RWPE2 (cell line): ENCODE measurements around the gene G2E3.
A peak's percentile ranks its signal among the peaks of the same experiment; 100 is the strongest.
"Not testable (repeated sequence)": the region's sequence is repeated elsewhere in the genome, so short reads cannot be mapped to it uniquely, and the experiment has no call there.

Experiments
- ATAC-seq: fragments of 200-7000 bp; cut with Tn5 transposase; 3 replicates; pipeline ENCODE4 v1.9.1; 2021; ENCODE audit warnings: low read depth
- DNase-seq: peaks from one replicate; pipeline ENCODE4 v3.0.0-alpha.2; 2020; ENCODE audit warnings: low spot score
- H3K27ac ChIP-seq: fragments of 450-650 bp; 2 replicates; pipeline ENCODE4 v1.5.1; 2017; ENCODE audit warnings: mild to moderate bottlenecking; ENCODE audit not compliant: poor library complexity, severe bottlenecking
- H3K27me3 ChIP-seq: fragments of 250-450 bp; sonication (Bioruptor Pico); 2 replicates; pipeline ENCODE4 v1.5.1; 2021; ENCODE audit warnings: mild to moderate bottlenecking, moderate library complexity; ENCODE audit not compliant: insufficient read depth, poor library complexity, severe bottlenecking
- H3K36me3 ChIP-seq: fragments of 250-450 bp; sonication (Bioruptor Pico); 2 replicates; pipeline ENCODE4 v1.5.1; 2020; ENCODE audit warnings: low read depth, mild to moderate bottlenecking, moderate library complexity
- H3K4me1 ChIP-seq: fragments of 250-450 bp; sonication (Bioruptor Pico); 2 replicates; pipeline ENCODE4 v1.5.1; 2021; ENCODE audit warnings: mild to moderate bottlenecking, moderate library complexity; ENCODE audit not compliant: insufficient read depth, poor library complexity, severe bottlenecking
- H3K4me3 ChIP-seq: fragments of 250-450 bp; sonication (Bioruptor Pico); 2 replicates; pipeline ENCODE4 v1.5.1; 2021; ENCODE audit warnings: mild to moderate bottlenecking, moderate library complexity; ENCODE audit not compliant: severe bottlenecking
- H3K9me3 ChIP-seq: fragments of 250-450 bp; sonication (Bioruptor Pico); 2 replicates; pipeline ENCODE4 v1.5.1; 2021; ENCODE audit warnings: mild to moderate bottlenecking, moderate library complexity; ENCODE audit not compliant: severe bottlenecking
- TF ChIP-seq, protein P1 (sequence below): fragments of 450-650 bp; IDR thresholded peaks from one replicate; pipeline ENCODE4 v1.5.1; 2017; ENCODE audit warnings: mild to moderate bottlenecking, moderate library complexity; ENCODE audit not compliant: poor library complexity, severe bottlenecking

Gene G2E3

DNA sequence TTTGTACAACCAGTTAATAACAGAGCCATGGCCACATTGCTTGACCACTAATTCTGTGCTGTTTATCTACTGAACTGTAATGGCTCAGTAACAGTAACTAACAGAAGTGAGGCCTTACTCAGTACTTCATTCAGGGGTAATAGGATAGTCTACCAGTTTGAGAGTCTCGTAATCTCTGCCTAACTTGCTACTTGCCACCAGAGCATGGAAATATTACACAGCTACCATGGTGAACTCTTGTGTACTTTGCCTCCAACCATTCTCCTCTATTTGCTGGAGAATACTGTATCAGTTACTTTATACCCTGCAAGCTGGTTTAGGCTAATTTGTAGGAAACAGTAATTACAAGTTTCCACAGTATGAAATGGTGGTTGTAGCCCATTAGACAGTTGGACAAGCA, 73.8 kb downstream of the G2E3 start:
- no peak for ATAC-seq
- H3K27ac ChIP-seq: no peak overlapping the region
- no peaks in the 10 kb centered on the region for H3K9me3 ChIP-seq
- no peak overlapping the region for H3K4me3 ChIP-seq
- H3K4me1 ChIP-seq: peaks cover 19% of the 10 kb centered on the region
- TF ChIP-seq, protein P1, sequence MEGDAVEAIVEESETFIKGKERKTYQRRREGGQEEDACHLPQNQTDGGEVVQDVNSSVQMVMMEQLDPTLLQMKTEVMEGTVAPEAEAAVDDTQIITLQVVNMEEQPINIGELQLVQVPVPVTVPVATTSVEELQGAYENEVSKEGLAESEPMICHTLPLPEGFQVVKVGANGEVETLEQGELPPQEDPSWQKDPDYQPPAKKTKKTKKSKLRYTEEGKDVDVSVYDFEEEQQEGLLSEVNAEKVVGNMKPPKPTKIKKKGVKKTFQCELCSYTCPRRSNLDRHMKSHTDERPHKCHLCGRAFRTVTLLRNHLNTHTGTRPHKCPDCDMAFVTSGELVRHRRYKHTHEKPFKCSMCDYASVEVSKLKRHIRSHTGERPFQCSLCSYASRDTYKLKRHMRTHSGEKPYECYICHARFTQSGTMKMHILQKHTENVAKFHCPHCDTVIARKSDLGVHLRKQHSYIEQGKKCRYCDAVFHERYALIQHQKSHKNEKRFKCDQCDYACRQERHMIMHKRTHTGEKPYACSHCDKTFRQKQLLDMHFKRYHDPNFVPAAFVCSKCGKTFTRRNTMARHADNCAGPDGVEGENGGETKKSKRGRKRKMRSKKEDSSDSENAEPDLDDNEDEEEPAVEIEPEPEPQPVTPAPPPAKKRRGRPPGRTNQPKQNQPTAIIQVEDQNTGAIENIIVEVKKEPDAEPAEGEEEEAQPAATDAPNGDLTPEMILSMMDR: no peak
- H3K27me3 ChIP-seq: no peaks in the 10 kb centered on the region
- H3K36me3 ChIP-seq: peaks cover 91% of the 10 kb centered on the region
- no peak for DNase-seq

DNA sequence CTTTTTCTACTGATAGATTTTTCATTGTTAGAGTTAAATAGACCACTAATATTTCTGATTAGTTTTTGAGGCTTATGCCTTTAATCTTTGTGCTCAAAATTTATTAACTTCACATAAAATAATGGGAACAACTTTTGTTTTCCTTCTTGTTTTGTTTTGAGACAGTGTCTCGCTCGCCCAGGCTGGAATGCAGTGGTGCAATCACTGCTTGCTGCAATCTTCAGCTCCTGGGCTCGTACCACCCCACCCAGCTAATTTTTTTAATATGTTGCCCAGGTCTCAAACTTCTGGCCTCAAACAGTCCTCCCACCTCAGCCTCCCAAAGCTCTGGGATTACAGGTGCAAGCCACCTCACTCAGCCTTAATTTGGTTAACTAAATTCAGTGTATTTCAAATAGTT, 80.0 kb downstream of the G2E3 start:
- ATAC-seq (0 out of 3 replicates have a peak, but pooled peaks have one; percentile 48), DNase-seq (no peak)
- H3K4me1 ChIP-seq: no peaks in the 10 kb centered on the region
- H3K36me3 ChIP-seq: peaks cover 98% of the 10 kb centered on the region
- no peaks in the 10 kb centered on the region for H3K27me3 ChIP-seq
- H3K9me3 ChIP-seq: peaks cover under 1% of the 10 kb centered on the region
- TF ChIP-seq, protein P1: no peak
- no peak overlapping the region for H3K4me3 ChIP-seq
- no peak overlapping the region for H3K27ac ChIP-seq

DNA sequence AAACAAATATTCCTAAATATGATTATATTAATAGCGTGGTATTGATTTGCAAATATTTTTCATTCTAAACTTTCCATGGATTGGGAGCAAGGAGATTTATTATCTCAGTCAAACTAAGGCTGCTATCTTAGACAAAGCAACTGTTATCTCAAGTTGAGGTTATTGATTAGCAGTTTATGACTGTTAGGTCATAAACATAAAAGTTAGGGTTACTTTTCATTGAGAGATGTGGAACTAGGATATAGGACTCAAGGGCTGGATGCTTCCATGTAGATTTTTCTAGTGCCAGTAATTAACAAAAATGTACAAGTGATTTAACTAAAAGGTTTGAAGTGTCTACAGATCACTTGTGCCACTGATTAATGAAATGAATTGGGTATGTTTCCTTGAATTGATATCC, 82.2 kb downstream of the G2E3 start:
- no peaks in the 10 kb centered on the region for H3K4me1 ChIP-seq
- ATAC-seq (no peak), DNase-seq (no peak)
- H3K36me3 ChIP-seq: peaks cover 99% of the 10 kb centered on the region
- peaks cover 5% of the 10 kb centered on the region for H3K9me3 ChIP-seq
- TF ChIP-seq, protein P1: no peak
- no peak overlapping the region for H3K4me3 ChIP-seq
- H3K27me3 ChIP-seq: no peaks in the 10 kb centered on the region
- no peak overlapping the region for H3K27ac ChIP-seq

DNA sequence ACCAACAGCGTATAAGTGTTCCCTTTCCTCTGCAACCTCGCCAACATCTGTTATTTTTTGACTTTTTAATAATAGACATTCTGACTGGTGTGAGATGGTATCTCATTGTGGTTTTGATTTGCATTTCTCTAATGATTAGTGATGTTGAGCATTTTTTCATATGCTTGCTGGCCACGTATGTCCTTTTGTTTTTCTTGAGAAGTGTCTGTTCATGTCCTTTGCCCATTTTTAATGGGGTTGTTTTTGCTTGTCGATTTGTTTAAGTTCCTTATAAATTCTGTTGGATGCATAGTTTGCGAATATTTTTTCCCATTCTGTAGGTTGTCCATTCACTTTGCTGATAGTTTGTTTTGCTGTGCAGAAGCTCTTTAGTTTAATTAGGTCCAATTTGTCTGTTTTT, 85.5 kb downstream of the G2E3 start:
- H3K27me3 ChIP-seq, H3K9me3 ChIP-seq, ATAC-seq, H3K27ac ChIP-seq, H3K4me1 ChIP-seq, DNase-seq, H3K4me3 ChIP-seq: not testable (repeated sequence)
- H3K36me3 ChIP-seq: peaks cover 81% of the 10 kb centered on the region

DNA sequence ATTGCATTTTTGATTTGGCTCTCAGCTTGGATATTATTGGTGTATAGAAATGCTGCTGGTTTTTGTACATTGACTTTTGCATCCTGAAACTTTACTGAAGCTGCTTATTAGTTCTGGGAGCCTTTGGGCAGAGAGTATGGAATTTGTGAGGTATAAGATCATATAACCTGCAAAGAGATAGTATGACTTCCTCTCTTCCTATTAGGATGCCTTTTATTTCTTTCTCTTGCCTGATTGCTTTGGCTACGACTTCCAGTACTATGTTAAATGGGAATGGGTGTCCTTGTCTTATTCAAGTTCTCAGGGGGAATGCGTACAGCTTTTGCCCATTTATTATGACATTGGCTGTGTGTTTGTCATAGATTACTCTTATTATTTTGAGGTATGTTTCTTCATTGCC, 86.6 kb downstream of the G2E3 start:
- H3K36me3 ChIP-seq: peaks cover 81% of the 10 kb centered on the region
- H3K4me3 ChIP-seq: no peak overlapping the region
- peaks cover 5% of the 10 kb centered on the region for H3K9me3 ChIP-seq
- no peaks in the 10 kb centered on the region for H3K27me3 ChIP-seq
- H3K27ac ChIP-seq: no peak overlapping the region
- no peaks in the 10 kb centered on the region for H3K4me1 ChIP-seq
- ATAC-seq (no peak), DNase-seq (no peak)
- TF ChIP-seq, protein P1: no peak
